HEK293 (cell line): ENCODE results near the gene BST1.

ENCODE experiments used
- GFI1B ChIP-seq: fragments of 450-650 bp; formaldehyde crosslinking; IDR thresholded peaks from 2 replicates; pipeline ENCODE4 v1.5.1; 2016; ENCODE audit warnings: missing biosample characterization, missing genetic modification characterization
- SCRT1 ChIP-seq: fragments of 450-650 bp; formaldehyde crosslinking; IDR thresholded peaks from 2 replicates; pipeline ENCODE4 v1.5.1; 2016; ENCODE audit warnings: missing biosample characterization, missing genetic modification characterization, borderline replicate concordance
- TCF7L2 ChIP-seq: IDR thresholded peaks from 2 replicates; pipeline ENCODE4 v1.6.1; 2011; ENCODE audit warnings: low read depth, mild to moderate bottlenecking, inconsistent platforms, low read length, moderate library complexity, borderline replicate concordance
- ZBTB21 ChIP-seq: fragments of 450-650 bp; formaldehyde crosslinking; IDR thresholded peaks from 2 replicates; pipeline ENCODE4 v1.5.1; 2017; ENCODE audit warnings: missing biosample characterization, missing genetic modification characterization
- ZEB2 ChIP-seq: fragments of 450-650 bp; formaldehyde crosslinking; IDR thresholded peaks from 2 replicates; pipeline ENCODE4 v1.5.1; 2016; ENCODE audit warnings: missing biosample characterization, missing genetic modification characterization
- ZNF785 ChIP-seq: fragments of 450-650 bp; formaldehyde crosslinking; IDR thresholded peaks from 2 replicates; pipeline ENCODE4 v1.5.1; 2016; ENCODE audit warnings: missing biosample characterization, missing genetic modification characterization
- TF ChIP-seq, protein P1 (sequence below): fragments of 450-650 bp; formaldehyde crosslinking; IDR thresholded peaks from 2 replicates; pipeline ENCODE4 v1.5.1; 2016; ENCODE audit warnings: missing biosample characterization, missing genetic modification characterization
- TF ChIP-seq, protein P2 (sequence below): fragments of 450-650 bp; formaldehyde crosslinking; IDR thresholded peaks from 2 replicates; pipeline ENCODE4 v1.5.1; 2016; ENCODE audit warnings: missing biosample characterization, missing genetic modification characterization

DNA sequence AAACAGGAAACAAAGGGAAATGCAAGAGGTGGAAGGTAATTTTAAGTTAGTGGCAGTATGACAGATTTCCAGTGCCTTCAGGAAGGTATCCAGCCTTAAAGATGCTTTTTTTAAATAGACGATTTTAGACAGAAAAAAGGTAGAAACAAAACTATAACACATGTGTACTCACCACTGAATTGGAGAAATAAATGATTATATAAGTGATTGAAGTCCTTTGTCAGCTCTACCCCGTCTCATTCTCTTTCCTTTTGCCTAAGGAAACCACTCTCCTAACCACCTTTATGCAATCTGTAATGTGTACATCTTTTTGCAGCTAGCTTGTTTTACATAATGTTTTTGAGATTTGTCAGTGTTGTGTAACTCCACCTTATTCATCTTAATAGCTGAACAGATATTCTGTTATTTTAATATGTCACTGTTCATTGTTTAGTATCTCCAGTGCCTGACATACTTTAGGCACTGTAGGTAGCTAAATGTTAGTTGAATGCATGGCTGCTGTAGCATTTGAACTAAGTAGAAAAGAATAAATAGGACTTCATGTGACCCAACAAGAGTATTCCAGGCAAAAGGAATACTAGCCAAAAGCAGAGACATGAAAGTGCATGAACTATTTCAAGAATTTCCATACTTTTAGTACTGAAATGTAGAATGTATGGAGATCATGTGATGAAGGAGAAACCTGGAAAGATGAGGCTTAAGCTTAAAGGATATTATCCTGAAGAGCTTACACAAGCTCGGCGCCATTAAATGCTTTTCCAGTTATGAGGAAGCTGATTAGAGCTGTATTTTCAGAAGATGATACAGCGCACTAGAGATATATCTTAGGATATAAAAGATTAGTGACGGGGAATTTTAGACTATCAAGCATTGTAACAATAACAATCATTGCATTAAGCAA lies 20.4 kb upstream of the BST1 start:
- no peak for TF ChIP-seq ZNF785 (tag by site-specific recombination)
- TF ChIP-seq, protein P1, sequence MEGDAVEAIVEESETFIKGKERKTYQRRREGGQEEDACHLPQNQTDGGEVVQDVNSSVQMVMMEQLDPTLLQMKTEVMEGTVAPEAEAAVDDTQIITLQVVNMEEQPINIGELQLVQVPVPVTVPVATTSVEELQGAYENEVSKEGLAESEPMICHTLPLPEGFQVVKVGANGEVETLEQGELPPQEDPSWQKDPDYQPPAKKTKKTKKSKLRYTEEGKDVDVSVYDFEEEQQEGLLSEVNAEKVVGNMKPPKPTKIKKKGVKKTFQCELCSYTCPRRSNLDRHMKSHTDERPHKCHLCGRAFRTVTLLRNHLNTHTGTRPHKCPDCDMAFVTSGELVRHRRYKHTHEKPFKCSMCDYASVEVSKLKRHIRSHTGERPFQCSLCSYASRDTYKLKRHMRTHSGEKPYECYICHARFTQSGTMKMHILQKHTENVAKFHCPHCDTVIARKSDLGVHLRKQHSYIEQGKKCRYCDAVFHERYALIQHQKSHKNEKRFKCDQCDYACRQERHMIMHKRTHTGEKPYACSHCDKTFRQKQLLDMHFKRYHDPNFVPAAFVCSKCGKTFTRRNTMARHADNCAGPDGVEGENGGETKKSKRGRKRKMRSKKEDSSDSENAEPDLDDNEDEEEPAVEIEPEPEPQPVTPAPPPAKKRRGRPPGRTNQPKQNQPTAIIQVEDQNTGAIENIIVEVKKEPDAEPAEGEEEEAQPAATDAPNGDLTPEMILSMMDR (tag by site-specific recombination) = no peak
- TF ChIP-seq, protein P2, sequence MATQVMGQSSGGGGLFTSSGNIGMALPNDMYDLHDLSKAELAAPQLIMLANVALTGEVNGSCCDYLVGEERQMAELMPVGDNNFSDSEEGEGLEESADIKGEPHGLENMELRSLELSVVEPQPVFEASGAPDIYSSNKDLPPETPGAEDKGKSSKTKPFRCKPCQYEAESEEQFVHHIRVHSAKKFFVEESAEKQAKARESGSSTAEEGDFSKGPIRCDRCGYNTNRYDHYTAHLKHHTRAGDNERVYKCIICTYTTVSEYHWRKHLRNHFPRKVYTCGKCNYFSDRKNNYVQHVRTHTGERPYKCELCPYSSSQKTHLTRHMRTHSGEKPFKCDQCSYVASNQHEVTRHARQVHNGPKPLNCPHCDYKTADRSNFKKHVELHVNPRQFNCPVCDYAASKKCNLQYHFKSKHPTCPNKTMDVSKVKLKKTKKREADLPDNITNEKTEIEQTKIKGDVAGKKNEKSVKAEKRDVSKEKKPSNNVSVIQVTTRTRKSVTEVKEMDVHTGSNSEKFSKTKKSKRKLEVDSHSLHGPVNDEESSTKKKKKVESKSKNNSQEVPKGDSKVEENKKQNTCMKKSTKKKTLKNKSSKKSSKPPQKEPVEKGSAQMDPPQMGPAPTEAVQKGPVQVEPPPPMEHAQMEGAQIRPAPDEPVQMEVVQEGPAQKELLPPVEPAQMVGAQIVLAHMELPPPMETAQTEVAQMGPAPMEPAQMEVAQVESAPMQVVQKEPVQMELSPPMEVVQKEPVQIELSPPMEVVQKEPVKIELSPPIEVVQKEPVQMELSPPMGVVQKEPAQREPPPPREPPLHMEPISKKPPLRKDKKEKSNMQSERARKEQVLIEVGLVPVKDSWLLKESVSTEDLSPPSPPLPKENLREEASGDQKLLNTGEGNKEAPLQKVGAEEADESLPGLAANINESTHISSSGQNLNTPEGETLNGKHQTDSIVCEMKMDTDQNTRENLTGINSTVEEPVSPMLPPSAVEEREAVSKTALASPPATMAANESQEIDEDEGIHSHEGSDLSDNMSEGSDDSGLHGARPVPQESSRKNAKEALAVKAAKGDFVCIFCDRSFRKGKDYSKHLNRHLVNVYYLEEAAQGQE (tag by site-specific recombination) = no peak
- no peak for TF ChIP-seq ZBTB21 (tag by site-specific recombination)
- no peak for TF ChIP-seq TCF7L2
- TF ChIP-seq SCRT1 (tag by site-specific recombination) = no peak
- TF ChIP-seq ZEB2 (tag by site-specific recombination) = no peak
- TF ChIP-seq GFI1B = no peak
